Caco-2 (cell line): ENCODE results near the gene FAM187B. TPM values are rescaled to one million over a fixed set of nuclear protein-coding genes. Genes with fewer than 3 reads are reported as not detected.

ENCODE experiments used
- BruUV-seq: library from RNA; stranded (reverse); fragments of 400-500 nt; replicated peaks from 2 replicates; lab custom pipeline; 2021; lab: Mats Ljungman, UMichigan
- CTCF ChIA-PET: fragments of 300-600 bp; sonication (Branson Sonifier 250); formaldehyde crosslinking; loops from one replicate; lab custom pipeline; 2022; ENCODE audit warnings: antibody characterized with exemption; lab: Charles Lee
- POLR2A ChIA-PET: fragments of 300-600 bp; sonication (Branson Sonifier 250); formaldehyde crosslinking; loops from one replicate; lab custom pipeline; 2022; ENCODE audit warnings: antibody characterized with exemption; lab: Charles Lee
- DNase-seq, 2 experiments: peaks; one replicate each; pipeline versions ENCODE4 v3.0.0 to v3.0.0-alpha.2; 2020 to 2022
- H3K27me3 ChIP-seq: replicated peaks from 2 replicates; pipeline ENCODE4 v1.6.0; 2011; ENCODE audit warnings: low read length; ENCODE audit not compliant: control insufficient read depth, insufficient read depth
- H3K36me3 ChIP-seq: 2 replicates; pipeline ENCODE4 v1.5.1; 2011; ENCODE audit warnings: low read length; ENCODE audit not compliant: control insufficient read depth, insufficient read depth
- H3K4me1 ChIP-seq: fragments of 250-450 bp; sonication (Bioruptor Pico); 2 replicates; pipeline ENCODE4 v1.5.1; 2020; ENCODE audit warnings: mild to moderate bottlenecking
- H3K4me3 ChIP-seq: 2 replicates; pipeline ENCODE4 v1.5.1; 2011; ENCODE audit warnings: low read depth, mild to moderate bottlenecking, control low read depth, low read length
- H3K9me3 ChIP-seq: fragments of 250-450 bp; sonication (Bioruptor Pico); 2 replicates; pipeline ENCODE4 v1.5.1; 2020; ENCODE audit warnings: mild to moderate bottlenecking, moderate library complexity
- H3K27ac Mint-ChIP-seq: one replicate; pipeline ENCODE4 v1.8.0; 2022; ENCODE audit warnings: mixed read lengths; ENCODE audit not compliant: unreplicated experiment
- H3K27me3 Mint-ChIP-seq: one replicate; pipeline ENCODE4 v1.8.0; 2022; ENCODE audit warnings: mixed read lengths; ENCODE audit not compliant: insufficient read depth, unreplicated experiment
- H3K36me3 Mint-ChIP-seq: one replicate; pipeline ENCODE4 v1.8.0; 2022; ENCODE audit warnings: mild to moderate bottlenecking, mixed read lengths; ENCODE audit not compliant: insufficient read depth, unreplicated experiment
- H3K4me1 Mint-ChIP-seq: one replicate; pipeline ENCODE4 v1.8.0; 2022; ENCODE audit warnings: low read depth, mixed read lengths; ENCODE audit not compliant: unreplicated experiment
- H3K4me3 Mint-ChIP-seq: one replicate; pipeline ENCODE4 v1.8.0; 2022; ENCODE audit warnings: mild to moderate bottlenecking, moderate library complexity, mixed read lengths; ENCODE audit not compliant: unreplicated experiment
- H3K9me3 Mint-ChIP-seq: one replicate; pipeline ENCODE4 v1.8.0; 2022; ENCODE audit warnings: mixed read lengths; ENCODE audit not compliant: unreplicated experiment
- CTCF ChIP-seq, 2 experiments: fragments of 200-600 bp in 1 of 2; IDR thresholded peaks; 1 replicate in 1 of 2; 2 replicates in 1 of 2; pipeline versions ENCODE4 v1.5.1 to v1.8.0; 2011 to 2022; ENCODE audit warnings: antibody characterized with exemption in 1 of 2, control low read depth in 1 of 2, inconsistent platforms in 1 of 2, low read depth in 1 of 2, low read length in 1 of 2, mild to moderate bottlenecking in 1 of 2, moderate library complexity in 1 of 2; ENCODE audit not compliant: insufficient read depth in 1 of 2, severe bottlenecking in 1 of 2, unreplicated experiment in 1 of 2
- intact Hi-C: fragments of 100-400 bp; cut with micrococcal nuclease; formaldehyde crosslinking; loops from one replicate; pipeline ENCODE4 v1.10.0; 2022; ENCODE audit not compliant: unreplicated experiment
- total RNA-seq: library from RNA; stranded (reverse); gene quantifications from 2 replicates; pipeline ENCODE4 v1.2.3, GENCODE V29; 2022

The FAM187B gene
- total RNA-seq, 1 experiment from 2014 or later: not detected

GRCh38 chr19:35273686-35274259, 45.2 kb upstream of the FAM187B start:
- H3K9me3 ChIP-seq: no peaks in the 10 kb centered on the region
- H3K4me1 ChIP-seq: peaks cover 6% of the 10 kb centered on the region
- no peaks in the 10 kb centered on the region for H3K9me3 Mint-ChIP-seq
- H3K27ac Mint-ChIP-seq: no peak overlapping the region
- no peak overlapping the region for H3K4me3 Mint-ChIP-seq
- ChIA-PET POLR2A (no interaction called here), CTCF (no interaction called here)
- DNase-seq: no peak
- H3K36me3 ChIP-seq: peaks cover 4% of the 10 kb centered on the region; the same call in 1 of the 2 replicates
- H3K4me3 ChIP-seq: no peak overlapping the region
- no peaks in the 10 kb centered on the region for H3K27me3 ChIP-seq
- peaks cover 76% of the 10 kb centered on the region for H3K36me3 Mint-ChIP-seq
- TF ChIP-seq CTCF (IDR thresholded peaks at IDR 0.05; ENCODE audit: insufficient read depth in 1 of 2, low read depth in 1 of 2, low read length in 1 of 2, severe bottlenecking in 1 of 2, unreplicated experiment in 1 of 2): no peak
- BruUV-seq: no TSS peak
- intact Hi-C loops: no loop called here
- H3K4me1 Mint-ChIP-seq: no peaks in the 10 kb centered on the region
- no peaks in the 10 kb centered on the region for H3K27me3 Mint-ChIP-seq

- peaks cover 81% of the 10 kb centered on the region for H3K36me3 Mint-ChIP-seq
- CTCF ChIA-PET: no interaction called here
- peak overlapping the region; percentile 1 for H3K4me3 Mint-ChIP-seq
- intact Hi-C loops: no loop called here
- no peak for DNase-seq
- Histone ChIP-seq H3K27me3 (no peaks in the 10 kb centered on the region), H3K4me3 (no peak overlapping the region), H3K9me3 (no peaks in the 10 kb centered on the region), H3K36me3 (peaks cover 4% of the 10 kb centered on the region; the same call in 1 of the 2 replicates), H3K4me1 (peaks cover 6% of the 10 kb centered on the region)
- POLR2A ChIA-PET: no interaction called here
- H3K27ac Mint-ChIP-seq: no peak overlapping the region
- H3K27me3 Mint-ChIP-seq: no peaks in the 10 kb centered on the region
- H3K9me3 Mint-ChIP-seq: no peaks in the 10 kb centered on the region
- H3K4me1 Mint-ChIP-seq: no peaks in the 10 kb centered on the region
- BruUV-seq: no TSS peak
- TF ChIP-seq CTCF (IDR thresholded peaks at IDR 0.05; ENCODE audit: insufficient read depth in 1 of 2, low read depth in 1 of 2, low read length in 1 of 2, severe bottlenecking in 1 of 2, unreplicated experiment in 1 of 2): no peak
These were observed 44.6 kb upstream of the FAM187B start for GRCh38 chr19:35272954-35273649.

- Histone ChIP-seq H3K4me3 (no peak overlapping the region), H3K4me1 (peaks cover 6% of the 10 kb centered on the region), H3K27me3 (no peaks in the 10 kb centered on the region), H3K9me3 (no peaks in the 10 kb centered on the region), H3K36me3 (peaks cover 4% of the 10 kb centered on the region)
- peak overlapping the region; percentile 14 for H3K27ac Mint-ChIP-seq
- no peaks in the 10 kb centered on the region for H3K27me3 Mint-ChIP-seq
- DNase-seq: no peak
- BruUV-seq: no TSS peak
- ChIA-PET CTCF (no interaction called here), POLR2A (no interaction called here)
- TF ChIP-seq CTCF (IDR thresholded peaks at IDR 0.05; ENCODE audit: insufficient read depth in 1 of 2, low read depth in 1 of 2, low read length in 1 of 2, severe bottlenecking in 1 of 2, unreplicated experiment in 1 of 2): no peak
- no peak overlapping the region for H3K4me3 Mint-ChIP-seq
- H3K9me3 Mint-ChIP-seq: no peaks in the 10 kb centered on the region
- intact Hi-C loops: no loop called here
- peaks cover 81% of the 10 kb centered on the region for H3K36me3 Mint-ChIP-seq
- H3K4me1 Mint-ChIP-seq: no peaks in the 10 kb centered on the region
These were observed 43.7 kb upstream of the FAM187B start for GRCh38 chr19:35272122-35272719.
